Measurements from ENCODE around the gene OTUD4. TPM values are rescaled to one million over a fixed set of nuclear protein-coding genes. Genes with fewer than 3 reads are reported as not detected.

Gene OTUD4
- total RNA-seq, 4 donors from 2014 or later = 10.5 to 46.0 (median 27.6) TPM

GRCh38 chr4:145217349-145217748, 37.0 kb upstream of the OTUD4 start:
- H3K4me3 ChIP-seq = no peak overlapping the region
- intact Hi-C loops (cut with DNase I; ENCODE audit: low total_unique reads) = loop anchor here (5.0 kb wide), 1 partner anchor 340 kb away; no protein-coding TSS in a partner anchor
- H3K36me3 ChIP-seq = no peaks in the 10 kb centered on the region
- in situ Hi-C loops (cut with MboI; ENCODE audit: low pct_ligation_motif_present in 1 of 4, low pct_unique_long_range_greater_than_20kb in 1 of 4, low sequenced_read_pairs in 3 of 4) = loop anchor here in 2 of 4 donors (10.0 to 25.0 kb wide), 2 partner anchors 345 to 387 kb away; no protein-coding TSS in a partner anchor
- no peak for DNase-seq
- no peaks in the 10 kb centered on the region for H3K27me3 ChIP-seq
- no peak for TF ChIP-seq POLR2A (IDR thresholded peaks at IDR 0.05)
- TF ChIP-seq CTCF (IDR thresholded peaks at IDR 0.05) = no peak
- no peak for TF ChIP-seq EP300 (IDR thresholded peaks at IDR 0.05; ENCODE audit: low read depth)
- TF ChIP-seq POLR2AphosphoS5 (IDR thresholded peaks at IDR 0.05) = no peak
- H3K4me1 ChIP-seq = no peaks in the 10 kb centered on the region
- 38 to 84% methylated on average over 1 of the region's 1 CpG for WGBS, 2 donors (ENCODE audit: low coverage in 1 of 2)
- no peak overlapping the region for H3K27ac ChIP-seq
- no peaks in the 10 kb centered on the region for H3K9me3 ChIP-seq

GRCh38 chr4:145216535-145216934, 36.1 kb upstream of the OTUD4 start:
- intact Hi-C loops (cut with DNase I; ENCODE audit: low total_unique reads) = loop anchor here (5.0 kb wide), 1 partner anchor 341 kb away; no protein-coding TSS in a partner anchor
- Histone ChIP-seq H3K4me3 (no peak overlapping the region), H3K27ac (no peak overlapping the region), H3K36me3 (no peaks in the 10 kb centered on the region), H3K4me1 (no peaks in the 10 kb centered on the region), H3K27me3 (no peaks in the 10 kb centered on the region), H3K9me3 (no peaks in the 10 kb centered on the region)
- in situ Hi-C loops (cut with MboI; ENCODE audit: low pct_ligation_motif_present in 1 of 4, low pct_unique_long_range_greater_than_20kb in 1 of 4, low sequenced_read_pairs in 3 of 4) = loop anchor here in 2 of 4 donors (10.0 to 25.0 kb wide), 2 partner anchors 346 to 388 kb away; no protein-coding TSS in a partner anchor
- no peak for DNase-seq
- TF ChIP-seq EP300 (IDR thresholded peaks at IDR 0.05; ENCODE audit: low read depth) (no peak), CTCF (IDR thresholded peaks at IDR 0.05) (peak in 4 of 5 experiments; percentile 18 to 38 (median 24))

GRCh38 chr4:145213245-145213644, 32.9 kb upstream of the OTUD4 start:
- no peaks in the 10 kb centered on the region for H3K9me3 ChIP-seq
- WGBS, 2 donors (ENCODE audit: low coverage in 1 of 2) = 83 to 95% methylated on average over 1 to 2 of the region's 2 CpGs
- no peak overlapping the region for H3K27ac ChIP-seq
- no peak overlapping the region for H3K4me3 ChIP-seq
- no peak for TF ChIP-seq CTCF (IDR thresholded peaks at IDR 0.05)
- no peak for TF ChIP-seq POLR2AphosphoS5 (IDR thresholded peaks at IDR 0.05)
- TF ChIP-seq EP300 (IDR thresholded peaks at IDR 0.05; ENCODE audit: low read depth) = no peak
- no peak for TF ChIP-seq POLR2A (IDR thresholded peaks at IDR 0.05)
- intact Hi-C loops (cut with DNase I; ENCODE audit: low total_unique reads) (no loop called here), in situ Hi-C loops (cut with MboI; ENCODE audit: low pct_ligation_motif_present in 1 of 4, low pct_unique_long_range_greater_than_20kb in 1 of 4, low sequenced_read_pairs in 3 of 4) (loop anchor here in 2 of 4 donors (10.0 to 25.0 kb wide), 2 partner anchors 349 to 392 kb away; no protein-coding TSS in a partner anchor)
- no peaks in the 10 kb centered on the region for H3K27me3 ChIP-seq
- no peak for DNase-seq
- H3K36me3 ChIP-seq = no peaks in the 10 kb centered on the region
- no peaks in the 10 kb centered on the region for H3K4me1 ChIP-seq

GRCh38 chr4:145207934-145208333, 27.5 kb upstream of the OTUD4 start:
- Histone ChIP-seq H3K36me3 (no peaks in the 10 kb centered on the region), H3K27me3 (no peaks in the 10 kb centered on the region), H3K4me3 (no peak overlapping the region), H3K4me1 (no peaks in the 10 kb centered on the region), H3K27ac (no peak overlapping the region), H3K9me3 (no peaks in the 10 kb centered on the region)
- TF ChIP-seq EP300 (IDR thresholded peaks at IDR 0.05; ENCODE audit: low read depth) (no peak), POLR2A (IDR thresholded peaks at IDR 0.05) (no peak), POLR2AphosphoS5 (IDR thresholded peaks at IDR 0.05) (no peak), CTCF (IDR thresholded peaks at IDR 0.05) (no peak)
- no peak for DNase-seq
- WGBS, 2 donors (ENCODE audit: low coverage in 1 of 2) = 93% methylated on average over 2 of the region's 2 CpGs; no CpG with 5 or more reads in 1 of the 2 donors
- intact Hi-C loops (cut with DNase I; ENCODE audit: low total_unique reads) (no loop called here), in situ Hi-C loops (cut with MboI; ENCODE audit: low pct_ligation_motif_present in 1 of 4, low pct_unique_long_range_greater_than_20kb in 1 of 4, low sequenced_read_pairs in 3 of 4) (loop anchor here in 1 of 4 donors (25.0 kb wide), 1 partner anchor 354 kb away; no protein-coding TSS in a partner anchor)
